GM21717 (cell line): Measurements from ENCODE around the gene COL25A1.

Experiments
- ATAC-seq: cut with Tn5 transposase; IDR thresholded peaks from one replicate; pipeline ENCODE4 v1.9.1; 2021; ENCODE audit warnings: mild to moderate bottlenecking, moderate library complexity; ENCODE audit not compliant: unreplicated experiment

Gene COL25A1

DNA sequence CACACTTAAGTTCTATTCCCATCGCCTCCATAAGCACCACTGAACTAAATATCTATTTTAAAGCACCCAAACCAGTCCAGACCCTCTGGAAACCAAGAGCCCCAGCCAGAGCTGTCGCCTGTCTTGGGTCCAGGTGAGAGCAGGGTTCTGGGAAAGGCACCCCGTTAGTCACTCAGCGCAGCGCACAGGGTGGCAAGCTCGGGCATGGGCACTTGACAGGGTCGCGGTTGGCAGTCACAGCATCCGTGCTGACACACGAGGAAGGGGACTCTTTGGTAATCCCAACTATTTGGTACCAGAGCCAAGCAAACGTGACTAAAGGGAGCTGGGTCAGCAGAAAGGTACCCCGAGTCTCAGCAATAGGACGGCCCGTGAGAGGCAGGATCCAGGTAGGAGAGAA lies 515.4 kb downstream of the COL25A1 start:
- no peak for ATAC-seq

DNA sequence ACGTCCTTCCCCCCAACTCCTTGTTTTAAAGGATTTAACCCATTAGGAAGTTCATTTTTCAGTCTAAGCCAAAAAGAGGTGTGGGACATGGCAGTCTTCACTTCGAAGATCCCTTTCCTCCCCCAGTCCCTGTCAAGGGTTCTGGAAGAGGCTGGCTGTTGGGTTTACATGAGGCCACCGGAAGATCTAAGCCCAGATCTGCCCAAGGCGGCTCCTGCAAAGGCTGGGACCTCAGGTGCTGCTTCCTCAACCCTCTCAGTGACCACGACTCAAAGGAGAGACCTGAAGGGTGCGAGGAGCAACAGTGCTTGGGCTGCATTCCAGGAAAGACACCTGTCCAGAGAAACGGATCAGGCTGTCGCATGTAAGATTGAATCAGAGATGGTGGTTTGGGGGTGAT lies 516.1 kb downstream of the COL25A1 start:
- no peak for ATAC-seq

DNA sequence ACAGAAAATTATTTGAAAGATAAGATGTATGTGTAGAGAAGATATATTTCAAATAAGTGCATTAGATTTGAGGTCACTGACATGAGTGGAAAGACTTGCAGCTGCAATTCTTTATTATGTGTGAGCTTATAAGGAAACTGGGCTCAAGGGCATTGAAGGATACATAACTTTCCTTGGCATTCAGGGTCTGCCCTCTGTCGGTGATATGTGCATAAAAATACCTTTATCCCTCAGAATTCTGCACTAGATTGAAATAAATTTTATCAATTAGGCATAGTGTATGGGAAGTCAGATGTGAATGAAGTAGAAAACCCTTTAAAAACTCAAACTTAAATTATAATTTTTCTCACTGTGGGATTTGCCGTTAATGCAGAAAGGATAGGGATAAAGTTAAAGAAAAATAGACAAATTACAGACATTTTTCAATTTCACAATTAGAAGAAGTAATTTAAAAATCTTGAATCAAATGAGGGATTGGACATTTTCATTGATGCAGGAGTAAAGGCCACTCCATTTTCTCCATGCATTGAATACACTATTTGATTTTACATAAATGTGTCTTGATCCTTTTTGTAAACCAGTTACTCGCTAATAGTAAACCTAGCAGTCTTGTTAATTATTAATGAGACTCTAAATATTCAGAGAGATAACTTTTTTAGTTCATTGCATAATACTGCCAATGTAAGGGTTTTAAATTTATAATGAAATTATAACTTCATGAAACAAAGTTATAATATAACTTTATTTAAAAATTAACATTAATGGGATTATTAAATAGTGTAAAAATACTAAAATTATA lies 518.6 kb downstream of the COL25A1 start:
- no peak for ATAC-seq

DNA sequence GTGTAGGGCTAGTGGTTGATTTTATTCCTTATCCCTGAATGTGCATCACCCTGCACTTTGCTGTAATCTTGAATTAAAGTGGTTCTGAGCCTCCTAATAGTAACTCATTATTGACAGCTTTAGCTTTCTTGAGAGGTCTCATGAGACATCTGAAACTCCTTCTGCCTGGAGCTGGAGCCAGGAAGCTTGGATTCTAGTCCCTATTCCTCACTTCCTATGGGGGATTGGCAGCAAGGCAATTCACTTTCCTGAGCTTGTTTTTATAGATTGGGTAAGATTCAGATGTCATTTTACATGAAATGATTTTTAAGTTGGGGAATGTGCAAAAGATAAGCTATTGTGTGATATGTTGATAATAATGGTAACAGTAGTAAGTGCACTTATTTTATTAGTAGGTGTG lies 522.5 kb downstream of the COL25A1 start:
- no peak for ATAC-seq

DNA sequence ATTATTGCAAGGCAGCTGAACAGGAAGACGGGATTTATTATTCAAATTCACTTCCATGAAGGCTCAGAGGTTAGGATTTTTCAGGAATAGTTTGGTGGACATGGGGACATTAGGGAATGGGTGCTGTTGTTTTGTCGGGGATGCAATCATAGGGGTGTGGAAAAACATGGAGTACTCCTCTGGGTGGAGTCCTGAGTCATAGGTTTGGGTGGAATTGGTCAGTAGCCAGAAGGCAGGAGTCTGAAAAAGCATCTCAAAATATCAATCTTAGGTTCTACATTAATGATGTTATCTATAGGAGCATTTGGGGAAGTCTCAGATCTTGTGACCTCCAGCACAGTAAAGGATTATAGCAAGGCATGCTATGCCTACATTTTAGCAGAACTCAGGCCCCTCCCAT lies 525.1 kb downstream of the COL25A1 start:
- ATAC-seq, result no peak

DNA sequence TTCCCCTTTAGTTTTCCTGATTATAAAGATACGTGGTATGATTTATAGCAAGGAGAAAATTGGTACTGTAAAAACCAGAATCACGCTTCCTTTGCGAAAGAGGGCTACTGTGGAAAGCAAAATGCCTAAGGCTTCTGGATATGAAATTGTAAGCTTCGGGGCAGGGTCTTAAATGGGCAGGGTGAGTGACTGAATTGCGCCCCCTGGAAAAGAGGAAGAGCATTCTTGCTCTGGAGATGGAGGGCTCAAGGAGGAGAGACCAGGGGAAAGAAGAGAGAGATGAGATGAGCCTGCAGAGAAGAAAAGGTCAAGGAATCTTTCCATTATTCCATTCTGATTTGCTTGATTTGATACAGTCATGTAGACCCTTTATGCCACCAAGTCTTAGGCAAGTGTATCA lies 526.5 kb downstream of the COL25A1 start:
- ATAC-seq, result no peak

DNA sequence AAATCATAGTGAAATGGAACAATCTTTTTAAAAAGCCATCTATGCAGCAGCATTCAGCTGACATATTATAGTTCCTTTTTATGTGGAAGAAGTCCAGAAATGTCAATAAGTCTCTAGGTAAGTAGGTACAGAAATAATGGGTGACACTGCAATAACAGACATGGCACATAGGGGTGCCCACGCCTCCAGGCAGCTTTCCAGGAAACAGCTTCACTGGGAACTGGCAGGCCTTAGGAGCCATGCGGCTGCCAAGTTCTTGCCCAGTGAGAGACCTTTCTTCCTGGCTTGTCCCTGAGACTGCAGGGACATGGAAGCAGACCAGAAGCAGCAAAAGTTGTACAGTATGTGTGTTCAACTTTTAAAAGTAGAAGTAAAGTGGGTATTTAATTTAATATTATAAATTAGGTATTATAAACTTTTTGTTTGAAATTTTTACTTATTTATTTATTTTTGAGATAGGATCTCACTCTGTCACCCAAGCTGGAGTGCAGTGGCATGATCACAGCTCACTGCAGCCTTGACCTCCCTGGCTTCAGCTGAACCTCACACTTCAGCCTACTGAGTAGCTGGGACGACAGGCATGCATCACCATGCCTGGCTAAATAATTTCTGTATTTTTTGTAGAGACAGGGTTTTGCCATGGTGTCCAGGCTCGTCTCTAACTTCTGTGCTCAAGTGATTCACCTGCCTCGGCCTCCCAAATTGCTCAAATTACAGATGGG lies 527.5 kb downstream of the COL25A1 start:
- ATAC-seq, result no peak

DNA sequence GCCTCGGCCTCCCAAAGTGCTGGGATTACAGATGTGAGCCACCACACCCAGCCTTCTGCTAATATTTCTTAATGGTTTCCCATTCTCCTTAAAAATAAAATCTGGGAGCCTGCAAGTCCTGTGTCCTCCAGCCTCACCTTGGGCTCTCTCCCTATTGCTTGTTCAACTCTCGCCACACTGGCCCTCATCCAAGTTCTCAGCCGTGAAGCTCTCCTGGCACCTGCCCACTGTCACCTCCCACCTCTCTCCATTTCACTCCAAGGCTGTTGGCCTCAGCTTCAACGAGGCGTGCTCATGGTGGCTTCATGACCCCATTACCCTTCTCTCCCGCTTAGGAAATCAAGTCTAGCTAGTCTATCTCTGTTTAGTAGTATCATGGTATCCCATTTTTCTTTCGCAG lies 530.1 kb downstream of the COL25A1 start:
- no peak for ATAC-seq

DNA sequence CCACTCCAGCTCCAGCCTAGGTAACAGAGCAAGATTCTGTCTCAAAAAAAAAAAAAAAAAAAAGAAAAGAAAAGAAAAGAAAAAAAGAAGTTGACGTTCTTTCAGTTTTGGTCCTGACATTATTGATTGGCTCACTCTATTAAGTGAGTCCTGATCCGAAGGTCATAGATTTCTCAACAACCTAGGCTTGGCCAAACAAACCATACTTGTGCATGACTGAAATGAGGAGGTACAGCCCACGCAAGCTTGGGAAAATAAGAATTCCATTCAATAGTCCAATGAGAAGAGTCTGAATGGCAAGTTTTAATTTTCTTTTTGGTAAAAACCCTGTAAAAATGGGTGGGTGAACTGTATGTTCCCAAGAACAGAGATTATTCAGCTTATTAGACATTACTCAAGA lies 536.4 kb downstream of the COL25A1 start:
- no peak for ATAC-seq

DNA sequence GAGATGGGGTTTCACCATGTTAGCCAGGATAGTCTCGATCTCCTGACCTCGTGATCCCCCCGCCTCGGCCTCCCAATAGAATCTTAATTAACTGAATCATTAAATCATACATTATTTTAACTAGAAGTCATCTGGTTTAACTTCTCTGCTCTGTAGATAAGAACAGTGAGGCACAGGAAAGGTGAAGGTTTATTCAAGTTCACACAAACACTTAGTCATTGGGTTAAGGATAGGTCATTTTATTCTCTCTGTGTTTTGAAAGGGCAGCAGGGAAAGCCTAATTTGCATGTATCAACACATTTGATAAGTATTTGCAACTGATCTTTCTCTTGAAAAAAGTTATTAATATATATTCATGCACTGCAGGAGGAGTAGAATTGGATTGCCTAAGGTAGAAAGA lies 538.5 kb downstream of the COL25A1 start:
- ATAC-seq, result no peak

DNA sequence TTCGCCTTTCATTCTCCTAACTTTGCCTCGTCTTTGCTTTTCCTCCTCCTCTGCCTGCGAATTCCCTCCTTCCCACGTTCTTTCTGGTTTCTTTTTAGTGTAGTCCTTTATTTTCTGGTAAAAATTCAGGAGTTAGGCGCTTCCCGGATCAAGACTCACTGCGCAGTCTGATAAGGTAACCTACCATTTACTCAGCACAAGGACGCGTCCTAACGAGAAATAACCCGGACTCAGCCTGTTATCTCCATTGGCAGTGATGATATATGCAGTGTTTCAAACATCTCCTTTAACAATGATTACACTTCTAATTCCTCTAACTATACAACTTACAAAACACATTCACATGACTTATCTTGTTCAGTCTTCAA lies 539.2 kb downstream of the COL25A1 start:
- ATAC-seq, result no peak

DNA sequence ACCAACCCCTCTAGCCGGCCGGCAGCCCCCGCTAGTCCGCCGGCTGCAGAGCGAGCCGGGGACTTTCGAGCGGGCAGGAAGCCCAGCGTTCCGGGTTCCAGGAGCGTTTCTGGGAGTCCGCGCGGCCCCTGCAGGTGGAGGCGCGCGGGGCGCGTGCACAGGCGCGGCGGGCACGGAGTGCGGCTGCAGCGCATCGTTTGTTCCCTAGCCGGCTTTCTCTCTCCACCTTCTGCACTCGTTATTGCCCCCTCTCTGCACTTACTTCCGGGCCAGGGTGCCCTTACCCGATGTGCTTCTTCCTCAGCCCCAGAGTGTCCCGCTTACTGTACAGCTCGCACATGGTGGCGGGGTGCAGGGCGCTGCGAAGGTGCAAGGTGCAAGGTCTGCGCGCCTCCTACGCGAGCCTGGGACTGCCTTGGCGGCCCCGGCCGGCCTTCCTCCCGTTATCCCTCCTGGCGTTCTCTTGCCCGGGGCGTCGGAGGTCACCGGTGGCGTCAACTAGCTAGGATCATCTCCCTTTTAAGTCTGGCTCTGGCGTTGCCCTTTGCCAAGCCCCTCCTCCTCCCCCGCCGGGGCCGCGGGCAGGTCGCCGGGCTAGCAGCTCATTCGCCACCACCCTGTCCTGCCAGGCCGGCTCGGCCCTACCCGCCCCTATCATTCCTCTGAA lies 539.8 kb downstream of the COL25A1 start, which contains the start of gene ETNPPL:
Gene ETNPPL (minus strand): TSS at position 495 of the 667 bp plus-strand sequence. CDS start 155 bp downstream, at position 340.
- ATAC-seq, result no peak
